Neuronal stem cell (in vitro differentiated cells): ENCODE data around the gene TNNI3K.

Experiments used
- DNase-seq: peaks from one replicate; pipeline ENCODE4 v3.0.0-alpha.2; 2013; ENCODE audit warnings: low spot score
- H2AFZ ChIP-seq: one replicate; pipeline ENCODE4 v1.6.1; 2013; ENCODE audit warnings: mild to moderate bottlenecking, low read length, inconsistent platforms
- H2AK5ac ChIP-seq: 2 replicates; pipeline ENCODE4 v1.6.1; 2013; ENCODE audit warnings: low read depth, mild to moderate bottlenecking, inconsistent platforms, low read length, moderate library complexity, mixed read lengths
- H2BK120ac ChIP-seq: 2 replicates; pipeline ENCODE4 v1.6.1; 2013; ENCODE audit warnings: low read depth, mild to moderate bottlenecking, inconsistent platforms, low read length, moderate library complexity, mixed read lengths
- H2BK12ac ChIP-seq: one replicate; pipeline ENCODE4 v1.6.1; 2013; ENCODE audit warnings: low read length, inconsistent platforms
- H2BK15ac ChIP-seq: 2 replicates; pipeline ENCODE4 v1.6.1; 2013; ENCODE audit warnings: mild to moderate bottlenecking, low read length, inconsistent platforms, mixed read lengths
- H2BK5ac ChIP-seq: one replicate; pipeline ENCODE4 v1.6.1; 2013; ENCODE audit warnings: inconsistent platforms, mild to moderate bottlenecking, low read length, moderate library complexity
- H3K14ac ChIP-seq: one replicate; pipeline ENCODE4 v1.6.1; 2013; ENCODE audit warnings: low read length, inconsistent platforms
- H3K18ac ChIP-seq: 2 replicates; pipeline ENCODE4 v1.6.1; 2013; ENCODE audit warnings: low read length, inconsistent platforms
- H3K23ac ChIP-seq: 2 replicates; pipeline ENCODE4 v1.6.1; 2013; ENCODE audit warnings: low read depth, mild to moderate bottlenecking, mixed read lengths, low read length, inconsistent platforms; ENCODE audit not compliant: poor library complexity
- H3K27ac ChIP-seq: replicated peaks from 3 replicates; pipeline ENCODE4 v1.5.1; 2013; ENCODE audit warnings: low read length, inconsistent platforms
- H3K27me3 ChIP-seq, 3 experiments: 2 replicates each; pipeline ENCODE4 v1.6.1; 2013; ENCODE audit warnings: low read length in 3 of 3, mild to moderate bottlenecking in 2 of 3, inconsistent platforms in 1 of 3, low read depth in 1 of 3, mixed read lengths in 1 of 3, moderate library complexity in 1 of 3; ENCODE audit not compliant: control insufficient read depth in 3 of 3, insufficient read depth in 3 of 3
- H3K36me3 ChIP-seq, 2 donors: replicated peaks in 1 of 2; 2 replicates each; pipeline ENCODE4 v1.6.1; 2013; ENCODE audit warnings: low read length in 2 of 2; ENCODE audit not compliant: control insufficient read depth in 2 of 2, insufficient read depth in 2 of 2
- H3K4ac ChIP-seq: 2 replicates; pipeline ENCODE4 v1.6.1; 2013; ENCODE audit warnings: inconsistent platforms, mild to moderate bottlenecking, low read length, moderate library complexity
- H3K4me1 ChIP-seq, 2 donors: 1 replicate in 1 of 2; 2 replicates in 1 of 2; pipeline ENCODE4 v1.6.1; 2013; ENCODE audit warnings: low read length in 2 of 2, low read depth in 1 of 2; ENCODE audit not compliant: control insufficient read depth in 2 of 2, insufficient read depth in 1 of 2
- H3K4me2 ChIP-seq: one replicate; pipeline ENCODE4 v1.6.1; 2013; ENCODE audit warnings: mild to moderate bottlenecking, low read length, inconsistent platforms; ENCODE audit not compliant: insufficient read depth, poor library complexity, severe bottlenecking
- H3K4me3 ChIP-seq, 2 donors: 2 replicates each; pipeline ENCODE4 v1.5.1; 2013; ENCODE audit warnings: low read length in 2 of 2, mild to moderate bottlenecking in 2 of 2, inconsistent platforms in 1 of 2, moderate library complexity in 1 of 2
- H3K79me1 ChIP-seq: one replicate; pipeline ENCODE4 v1.6.1; 2013; ENCODE audit warnings: low read depth, mild to moderate bottlenecking, inconsistent platforms, low read length, moderate library complexity
- H3K9ac ChIP-seq: one replicate; pipeline ENCODE4 v1.6.1; 2013; ENCODE audit warnings: mild to moderate bottlenecking, low read depth, low read length, inconsistent platforms; ENCODE audit not compliant: poor library complexity
- H3K9me3 ChIP-seq, 2 donors: replicated peaks in 1 of 2; 2 replicates each; pipeline versions ENCODE3 to v1.6.1; 2013; ENCODE audit warnings: low read length in 2 of 2, mild to moderate bottlenecking in 2 of 2, inconsistent platforms in 1 of 2, low read depth in 1 of 2, mixed read lengths in 1 of 2, moderate library complexity in 1 of 2; ENCODE audit not compliant: control insufficient read depth in 2 of 2, insufficient read depth in 1 of 2
- H4K8ac ChIP-seq: one replicate; pipeline ENCODE4 v1.6.1; 2013; ENCODE audit warnings: low read depth, mild to moderate bottlenecking, inconsistent platforms, low read length, moderate library complexity
- H4K91ac ChIP-seq: one replicate; pipeline ENCODE4 v1.6.1; 2013; ENCODE audit warnings: low read length, low read depth, mild to moderate bottlenecking, inconsistent platforms; ENCODE audit not compliant: poor library complexity
- whole genome bisulfite sequencing, 2 donors: extraction: QIAGEN DNeasy Blood & Tissue Kit; methylation state at CpG; one replicate each; pipeline ENCODE4 v1.1.7; 2013; ENCODE audit warnings: missing lambda C conversion rate in 2 of 2, mixed read lengths in 1 of 2; ENCODE audit not compliant: insufficient read length in 2 of 2, insufficient replicate concordance in 1 of 2; ENCODE audit errors: extremely low coverage in 2 of 2; 5-methylcytosine and 5-hydroxymethylcytosine counted together

TNNI3K gene

DNA sequence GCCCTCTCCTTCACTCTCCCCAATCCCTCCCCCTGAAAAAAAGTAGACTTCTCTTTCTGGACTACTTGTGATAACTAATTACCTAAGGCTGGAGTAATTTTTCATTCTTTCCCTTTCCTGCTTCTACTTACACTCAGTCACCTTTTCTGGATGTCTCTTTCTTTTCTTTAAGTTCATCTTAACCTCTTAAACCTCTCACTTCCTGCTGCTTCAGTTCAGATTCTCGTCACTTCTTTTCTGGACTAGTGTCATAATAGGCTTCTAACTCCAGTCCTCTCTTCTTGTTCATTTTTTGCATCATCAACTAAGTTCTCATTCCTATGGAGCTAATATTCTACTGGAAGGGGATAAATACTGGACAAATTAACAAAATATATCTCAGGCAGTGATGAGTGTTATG, 201.8 kb downstream of the TNNI3K start:
- Histone ChIP-seq H2BK120ac (no peak overlapping the region), H2BK15ac (no peak overlapping the region), H3K27me3 (no peaks in the 10 kb centered on the region), H2BK12ac (no peak overlapping the region), H3K14ac (no peak overlapping the region), H3K4me3 (no peak overlapping the region), H2AK5ac (no peak overlapping the region), H3K9me3 (no peaks in the 10 kb centered on the region), H2AFZ (no peak overlapping the region), H3K9ac (no peak overlapping the region), H3K36me3 (peaks cover 0 to 1% of the 10 kb centered on the region in 2 donors), H3K79me1 (no peaks in the 10 kb centered on the region), H2BK5ac (no peak overlapping the region), H3K4ac (no peak overlapping the region), H3K27ac (no peak overlapping the region), H3K4me1 (peaks cover 0 to 2% of the 10 kb centered on the region in 2 donors), H4K91ac (no peak overlapping the region), H4K8ac (no peak overlapping the region), H3K18ac (no peak overlapping the region), H3K4me2 (no peak overlapping the region), H3K23ac (no peak overlapping the region)
- DNase-seq: no peak
- no CpG with 5 or more reads among the region's 1 CpG for WGBS, 2 donors

GRCh38 chr1:74452035-74452434, 216.8 kb downstream of the TNNI3K start:
- Histone ChIP-seq H4K91ac (no peak overlapping the region), H3K14ac (no peak overlapping the region), H3K27me3 (no peaks in the 10 kb centered on the region), H3K4ac (no peak overlapping the region), H3K18ac (no peak overlapping the region), H3K4me1 (no peaks in the 10 kb centered on the region), H3K4me2 (no peak overlapping the region), H2AK5ac (no peak overlapping the region), H3K4me3 (no peak overlapping the region), H3K36me3 (no peaks in the 10 kb centered on the region), H3K27ac (no peak overlapping the region), H3K23ac (no peak overlapping the region), H2BK12ac (no peak overlapping the region), H3K9ac (no peak overlapping the region), H4K8ac (no peak overlapping the region), H2BK120ac (no peak overlapping the region), H3K79me1 (no peaks in the 10 kb centered on the region), H2BK5ac (no peak overlapping the region), H2BK15ac (no peak overlapping the region), H3K9me3 (no peaks in the 10 kb centered on the region), H2AFZ (no peak overlapping the region)
- WGBS, 2 donors: no CpG with 5 or more reads among the region's 1 CpG
- no peak for DNase-seq

- H3K27me3 ChIP-seq: no peaks in the 10 kb centered on the region
- H2BK120ac ChIP-seq: no peak overlapping the region
- H2AK5ac ChIP-seq: no peak overlapping the region
- no peak overlapping the region for H3K9ac ChIP-seq
- no peak for DNase-seq
- H3K14ac ChIP-seq: no peak overlapping the region
- no peak overlapping the region for H4K91ac ChIP-seq
- no peaks in the 10 kb centered on the region for H3K79me1 ChIP-seq
- H3K36me3 ChIP-seq: no peaks in the 10 kb centered on the region
- no peak overlapping the region for H2BK12ac ChIP-seq
- no peak overlapping the region for H3K4me2 ChIP-seq
- no peak overlapping the region for H2BK5ac ChIP-seq
- H3K18ac ChIP-seq: no peak overlapping the region
- H4K8ac ChIP-seq: no peak overlapping the region
- WGBS, 2 donors: no CpG with 5 or more reads among the region's 2 CpGs
- H3K9me3 ChIP-seq: no peaks in the 10 kb centered on the region
- no peak overlapping the region for H3K4me3 ChIP-seq
- no peak overlapping the region for H2AFZ ChIP-seq
- no peak overlapping the region for H3K27ac ChIP-seq
- peaks cover 0 to 2% of the 10 kb centered on the region in 2 donors for H3K4me1 ChIP-seq
- no peak overlapping the region for H3K23ac ChIP-seq
- no peak overlapping the region for H2BK15ac ChIP-seq
- H3K4ac ChIP-seq: no peak overlapping the region
These were observed 218.1 kb downstream of the TNNI3K start for GRCh38 chr1:74453277-74453676.

- no peak overlapping the region for H3K23ac ChIP-seq
- H2BK5ac ChIP-seq: no peak overlapping the region
- no peak for DNase-seq
- no peak overlapping the region for H3K18ac ChIP-seq
- peaks cover 0 to 2% of the 10 kb centered on the region in 2 donors for H3K4me1 ChIP-seq
- H2BK15ac ChIP-seq: no peak overlapping the region
- H3K27me3 ChIP-seq: no peaks in the 10 kb centered on the region
- H3K36me3 ChIP-seq: no peaks in the 10 kb centered on the region
- no peak overlapping the region for H3K4ac ChIP-seq
- no peak overlapping the region for H3K4me2 ChIP-seq
- no peak overlapping the region for H4K91ac ChIP-seq
- no peaks in the 10 kb centered on the region for H3K9me3 ChIP-seq
- no peak overlapping the region for H2BK12ac ChIP-seq
- H3K4me3 ChIP-seq: no peak overlapping the region
- no peak overlapping the region for H3K9ac ChIP-seq
- H3K79me1 ChIP-seq: no peaks in the 10 kb centered on the region
- no peak overlapping the region for H3K27ac ChIP-seq
- no peak overlapping the region for H2AK5ac ChIP-seq
- H3K14ac ChIP-seq: no peak overlapping the region
- no peak overlapping the region for H2BK120ac ChIP-seq
- no peak overlapping the region for H4K8ac ChIP-seq
- no peak overlapping the region for H2AFZ ChIP-seq
These were observed 220.2 kb downstream of the TNNI3K start for GRCh38 chr1:74455390-74455789.
